Suprapubic skin (tissue), 4 donors: ENCODE results near the gene HDGFL2. TPM values are rescaled to one million over a fixed set of nuclear protein-coding genes. Genes with fewer than 3 reads are reported as not detected.

Experiments
- DNase-seq, 2 donors: peaks; one replicate each; pipeline ENCODE4 v3.0.0-alpha.2; 2019; ENCODE audit warnings: low spot score in 2 of 2
- H3K27ac ChIP-seq: fragments of 200-600 bp; sonication (generic); one replicate; pipeline ENCODE4 v1.5.1; 2019
- H3K27me3 ChIP-seq: fragments of 200-600 bp; sonication (generic); one replicate; pipeline ENCODE4 v1.5.1; 2019
- H3K36me3 ChIP-seq: fragments of 200-600 bp; sonication (generic); one replicate; pipeline ENCODE4 v1.5.1; 2019
- H3K4me1 ChIP-seq: fragments of 200-600 bp; sonication (generic); one replicate; pipeline ENCODE4 v1.5.1; 2019
- H3K4me3 ChIP-seq: fragments of 200-600 bp; sonication (generic); one replicate; pipeline ENCODE4 v1.5.1; 2019; ENCODE audit warnings: mild to moderate bottlenecking
- H3K9me3 ChIP-seq: fragments of 200-600 bp; sonication (generic); one replicate; pipeline ENCODE4 v1.5.1; 2019
- CTCF ChIP-seq, 2 donors: fragments of 200-600 bp in 1 of 2; fragments of 450-650 bp in 1 of 2; sonication (generic) in 1 of 2; IDR thresholded peaks; one replicate each; pipeline ENCODE4 v1.5.1; 2016 to 2019; ENCODE audit warnings: antibody characterized with exemption in 2 of 2, mild to moderate bottlenecking in 1 of 2, moderate library complexity in 1 of 2
- EP300 ChIP-seq: sonication (generic); formaldehyde crosslinking; IDR thresholded peaks from one replicate; pipeline ENCODE4 v1.6.1; 2017; ENCODE audit warnings: antibody characterized with exemption
- POLR2A ChIP-seq, 2 donors: fragments of 450-650 bp; IDR thresholded peaks; one replicate each; pipeline ENCODE4 v1.6.1; 2017; ENCODE audit warnings: antibody characterized with exemption in 2 of 2, mild to moderate bottlenecking in 2 of 2, moderate library complexity in 2 of 2
- POLR2AphosphoS5 ChIP-seq, 3 donors: sonication (generic); formaldehyde crosslinking; IDR thresholded peaks; one replicate each; pipeline ENCODE4 v1.6.1; 2017; ENCODE audit warnings: antibody characterized with exemption in 3 of 3
- WGBS: methylation state at CpG from one replicate; pipeline ENCODE4 v1.1.5; 2018; 5-methylcytosine and 5-hydroxymethylcytosine counted together
- total RNA-seq, 4 donors: library from RNA; depleted of rRNA; stranded (reverse); fragments of >200 nt; gene quantifications; one replicate each; pipeline ENCODE4 v1.1.0, GENCODE V29; 2016

The HDGFL2 gene
- total RNA-seq, 4 donors from 2014 or later, result 23.0 to 27.4 (median 23.4) TPM

GRCh38 chr19:4442819-4443146 lies 29.3 kb upstream of the HDGFL2 start:
- Histone ChIP-seq H3K36me3 (peaks cover 38% of the 10 kb centered on the region), H3K4me1 (no peaks in the 10 kb centered on the region), H3K27me3 (no peaks in the 10 kb centered on the region), H3K4me3 (no peak overlapping the region), H3K9me3 (no peaks in the 10 kb centered on the region), H3K27ac (no peak overlapping the region)
- TF ChIP-seq POLR2A (IDR thresholded peaks at IDR 0.05) (no peak), CTCF (IDR thresholded peaks at IDR 0.05) (no peak), EP300 (no peak), POLR2AphosphoS5 (IDR thresholded peaks at IDR 0.05) (no peak)
- DNase-seq, result no peak
- WGBS, result 89% methylated on average over 6 of the region's 10 CpGs

- Histone ChIP-seq H3K4me3 (no peak overlapping the region), H3K9me3 (no peaks in the 10 kb centered on the region), H3K27ac (no peak overlapping the region), H3K4me1 (no peaks in the 10 kb centered on the region), H3K27me3 (no peaks in the 10 kb centered on the region), H3K36me3 (peaks cover 42% of the 10 kb centered on the region)
- WGBS, result 96% methylated on average over 11 of the region's 15 CpGs
- no peak for DNase-seq
- TF ChIP-seq EP300 (no peak), POLR2A (IDR thresholded peaks at IDR 0.05) (no peak), POLR2AphosphoS5 (IDR thresholded peaks at IDR 0.05) (no peak), CTCF (IDR thresholded peaks at IDR 0.05) (no peak)
Measured at GRCh38 chr19:4443188-4443587, 28.9 kb upstream of the HDGFL2 start.

GRCh38 chr19:4443966-4444764 lies 27.9 kb upstream of the HDGFL2 start:
- H3K4me3 ChIP-seq, result no peak overlapping the region
- peaks cover 52% of the 10 kb centered on the region for H3K36me3 ChIP-seq
- H3K27me3 ChIP-seq, result no peaks in the 10 kb centered on the region
- peaks cover 8% of the 10 kb centered on the region for H3K4me1 ChIP-seq
- TF ChIP-seq CTCF (IDR thresholded peaks at IDR 0.05), result no peak
- TF ChIP-seq EP300, result no peak
- no peak for TF ChIP-seq POLR2A (IDR thresholded peaks at IDR 0.05)
- no peak for TF ChIP-seq POLR2AphosphoS5 (IDR thresholded peaks at IDR 0.05)
- H3K27ac ChIP-seq, result no peak overlapping the region
- WGBS, result 67% methylated on average over 7 of the region's 20 CpGs
- DNase-seq, result no peak
- H3K9me3 ChIP-seq, result no peaks in the 10 kb centered on the region

GRCh38 chr19:4444765-4445741 lies 27.0 kb upstream of the HDGFL2 start:
- no peaks in the 10 kb centered on the region for H3K27me3 ChIP-seq
- H3K9me3 ChIP-seq, result no peaks in the 10 kb centered on the region
- TF ChIP-seq CTCF (IDR thresholded peaks at IDR 0.05), result no peak
- no peak for TF ChIP-seq EP300
- no peak for TF ChIP-seq POLR2A (IDR thresholded peaks at IDR 0.05)
- no peak for TF ChIP-seq POLR2AphosphoS5 (IDR thresholded peaks at IDR 0.05)
- H3K4me1 ChIP-seq, result peaks cover 16% of the 10 kb centered on the region
- WGBS, result 40% methylated on average over 1 of the region's 36 CpGs
- H3K27ac ChIP-seq, result no peak overlapping the region
- no peak for DNase-seq
- peaks cover 56% of the 10 kb centered on the region for H3K36me3 ChIP-seq
- no peak overlapping the region for H3K4me3 ChIP-seq
